ENCODE measurements around the gene DKK3. TPM values are rescaled to one million over a fixed set of nuclear protein-coding genes. Genes with fewer than 3 reads are reported as not detected.

The DKK3 gene
- total and polyA plus RNA-seq, 4 donors = 3.1 to 9.9 (median 7.1) TPM

- H3K9ac ChIP-seq (ENCODE audit: low read depth in 1 of 2, low read length in 2 of 2) = no peak overlapping the region
- 83% methylated on average over 5 of the region's 5 CpGs for WGBS
- H3K27ac ChIP-seq (ENCODE audit: low read depth in 1 of 2, low read length in 2 of 2) = no peak overlapping the region
- H3K9me3 ChIP-seq (ENCODE audit: control insufficient read depth in 4 of 4, low read length in 3 of 4) = no peaks in the 10 kb centered on the region
- H3K4me1 ChIP-seq (ENCODE audit: control insufficient read depth in 4 of 4, insufficient read depth in 4 of 4, low read length in 3 of 4) = no peaks in the 10 kb centered on the region
- no peaks in the 10 kb centered on the region for H3K36me3 ChIP-seq (ENCODE audit: control insufficient read depth in 4 of 4, insufficient read depth in 3 of 4, low read depth in 1 of 4, low read length in 3 of 4)
- TF ChIP-seq RAD21 (IDR thresholded peaks at IDR 0.05) = no peak
- TF ChIP-seq CTCF (IDR thresholded peaks at IDR 0.05; ENCODE audit: low read depth, low read length, missing input control) = no peak
- TF ChIP-seq HNF4A (conservative IDR thresholded peaks at IDR 0.05) = no peak
- no peak for TF ChIP-seq FOXA2 (IDR thresholded peaks at IDR 0.05)
- no peak for TF ChIP-seq RXRA (IDR thresholded peaks at IDR 0.05)
- TF ChIP-seq MAX (IDR thresholded peaks at IDR 0.05) = no peak
- no peak for TF ChIP-seq HNF4G (IDR thresholded peaks at IDR 0.05)
- no peak for TF ChIP-seq JUND (IDR thresholded peaks at IDR 0.05)
- TF ChIP-seq ATF3 (IDR thresholded peaks at IDR 0.05) = no peak
- TF ChIP-seq FOXA1 (IDR thresholded peaks at IDR 0.05) = no peak
- no peak for TF ChIP-seq ZBTB33 (IDR thresholded peaks at IDR 0.05)
- TF ChIP-seq GABPA (IDR thresholded peaks at IDR 0.05 in 1 of 2, conservative IDR thresholded peaks at IDR 0.05 in 1 of 2) = no peak
- TF ChIP-seq YY1 (IDR thresholded peaks at IDR 0.05) = no peak
- TF ChIP-seq NR2F2 (IDR thresholded peaks at IDR 0.05) = no peak
- no peak for TF ChIP-seq REST (IDR thresholded peaks at IDR 0.05)
- no peak for TF ChIP-seq SP1 (IDR thresholded peaks at IDR 0.05)
- no peak for TF ChIP-seq TAF1 (conservative IDR thresholded peaks at IDR 0.05)
- no peak for TF ChIP-seq EGR1 (IDR thresholded peaks at IDR 0.05; ENCODE audit: low read depth in 2 of 2)
- H3K27me3 ChIP-seq (ENCODE audit: control insufficient read depth in 4 of 4, insufficient read depth in 4 of 4, low read length in 3 of 4) = no peaks in the 10 kb centered on the region
- H3K4me3 ChIP-seq (ENCODE audit: low read depth in 1 of 3, low read length in 3 of 3) = no peak overlapping the region
- no peak for DNase-seq (ENCODE audit: low spot score)
Observed at GRCh38 chr11:11984563-11984962, 23.9 kb downstream of the DKK3 start.
